Esophagus squamous epithelium (tissue), 5 donors: ENCODE measurements around the gene PLCB4. TPM values are rescaled to one million over a fixed set of nuclear protein-coding genes. Genes with fewer than 3 reads are reported as not detected.

Experiments used
- DNase-seq: peaks from one replicate; lab custom pipeline; 2025; lab: John Stamatoyannopoulos, UW
- H3K27ac ChIP-seq, 4 donors: fragments of 200-600 bp; sonication (generic); one replicate each; pipeline ENCODE4 v1.5.1; 2016 to 2019; ENCODE audit warnings: mild to moderate bottlenecking in 1 of 4
- H3K27me3 ChIP-seq, 4 donors: fragments of 200-600 bp; sonication (generic); 1 replicate in 3 of 4; 2 replicates in 1 of 4; pipeline versions ENCODE4 v1.5.1 to v1.6.0; 2017 to 2021; ENCODE audit warnings: antibody characterized with exemption in 1 of 4
- H3K36me3 ChIP-seq, 3 donors: fragments of 200-600 bp; sonication (generic); one replicate each; pipeline ENCODE4 v1.5.1; 2016 to 2019
- H3K4me1 ChIP-seq, 3 donors: fragments of 200-600 bp; sonication (generic); one replicate each; pipeline ENCODE4 v1.5.1; 2017 to 2019
- H3K4me3 ChIP-seq, 4 donors: fragments of 200-600 bp; sonication (generic); 1 replicate in 3 of 4; 2 replicates in 1 of 4; pipeline ENCODE4 v1.5.1; 2016 to 2019; ENCODE audit warnings: mild to moderate bottlenecking in 2 of 4, moderate library complexity in 1 of 4
- H3K9me3 ChIP-seq, 3 donors: fragments of 200-600 bp; sonication (generic); one replicate each; pipeline ENCODE4 v1.5.1; 2016 to 2019
- CTCF ChIP-seq, 6 experiments: fragments of 450-650 bp in 4 of 6; fragments of 200-600 bp in 2 of 6; sonication (generic) in 2 of 6; IDR thresholded peaks; one replicate each; pipeline ENCODE4 v1.5.1; 2016 to 2019; ENCODE audit warnings: antibody characterized with exemption in 6 of 6, mild to moderate bottlenecking in 4 of 6, moderate library complexity in 4 of 6
- POLR2A ChIP-seq, 4 donors: fragments of 450-650 bp; IDR thresholded peaks; one replicate each; pipeline ENCODE4 v1.6.1; 2017; ENCODE audit warnings: antibody characterized with exemption in 4 of 4, mild to moderate bottlenecking in 4 of 4, moderate library complexity in 3 of 4
- WGBS, 2 donors: methylation state at CpG; one replicate each; pipeline ENCODE4 v1.1.5; 2018; 5-methylcytosine and 5-hydroxymethylcytosine counted together
- intact Hi-C: fragments of 100-400 bp; cut with DNase I; formaldehyde crosslinking; loops from one replicate; pipeline ENCODE4 v1.15.0; 2022
- total RNA-seq, 4 donors: library from RNA; depleted of rRNA; stranded (reverse); fragments of >200 nt; gene quantifications; one replicate each; pipeline ENCODE4 v1.1.0, GENCODE V29; 2016
- donor health status: DM: yes; HTN: yes; CAD: no.

PLCB4 gene
- total RNA-seq, 4 donors from 2014 or later, result 1.1 to 13.7 (median 2.8) TPM

- H3K9me3 ChIP-seq, result no peaks in the 10 kb centered on the region
- no peak for DNase-seq
- intact Hi-C loops, result no loop called here
- H3K36me3 ChIP-seq, result no peaks in the 10 kb centered on the region
- 62 to 76% methylated on average over 3 of the region's 3 CpGs for WGBS, 2 donors
- H3K27ac ChIP-seq, result no peak overlapping the region
- TF ChIP-seq POLR2A (IDR thresholded peaks at IDR 0.05) (no peak), CTCF (IDR thresholded peaks at IDR 0.05) (no peak)
- H3K4me3 ChIP-seq, result no peak overlapping the region
- peaks cover 0 to 7% (median 0%) of the 10 kb centered on the region in 3 donors for H3K4me1 ChIP-seq
- H3K27me3 ChIP-seq, result no peaks in the 10 kb centered on the region
These were observed 73.9 kb downstream of the PLCB4 start for GRCh38 chr20:9142809-9143208.

- H3K27me3 ChIP-seq, result no peaks in the 10 kb centered on the region
- intact Hi-C loops, result no loop called here
- H3K9me3 ChIP-seq, result no peaks in the 10 kb centered on the region
- 47 to 82% methylated on average over 1 of the region's 1 CpG for WGBS, 2 donors
- H3K4me3 ChIP-seq, result no peak overlapping the region
- H3K4me1 ChIP-seq, result peaks cover 0 to 7% (median 0%) of the 10 kb centered on the region in 3 donors
- no peak for DNase-seq
- no peaks in the 10 kb centered on the region for H3K36me3 ChIP-seq
- TF ChIP-seq POLR2A (IDR thresholded peaks at IDR 0.05), result no peak
- TF ChIP-seq CTCF (IDR thresholded peaks at IDR 0.05), result no peak
- H3K27ac ChIP-seq, result peak overlapping the region in 2 of 4 donors; percentile 11 to 34
These were observed 75.0 kb downstream of the PLCB4 start for GRCh38 chr20:9143926-9144325.

- Histone ChIP-seq H3K4me1 (peaks cover 0 to 7% (median 0%) of the 10 kb centered on the region in 3 donors), H3K4me3 (no peak overlapping the region), H3K9me3 (no peaks in the 10 kb centered on the region), H3K27me3 (no peaks in the 10 kb centered on the region), H3K36me3 (no peaks in the 10 kb centered on the region), H3K27ac (no peak overlapping the region)
- intact Hi-C loops, result no loop called here
- no peak for DNase-seq
- TF ChIP-seq POLR2A (IDR thresholded peaks at IDR 0.05) (no peak), CTCF (IDR thresholded peaks at IDR 0.05) (no peak)
- WGBS, 2 donors, result 18 to 46% methylated on average over 2 of the region's 2 CpGs
These were observed 75.8 kb downstream of the PLCB4 start for GRCh38 chr20:9144643-9145042.

- TF ChIP-seq POLR2A (IDR thresholded peaks at IDR 0.05) (no peak), CTCF (IDR thresholded peaks at IDR 0.05) (no peak)
- intact Hi-C loops, result no loop called here
- H3K27ac ChIP-seq, result no peak overlapping the region
These were observed 76.3 kb downstream of the PLCB4 start for GRCh38 chr20:9145142-9145541.

GRCh38 chr20:9146649-9147048 is 77.8 kb downstream of the PLCB4 start:
- intact Hi-C loops, result no loop called here
- Histone ChIP-seq H3K27me3 (no peaks in the 10 kb centered on the region), H3K4me3 (no peak overlapping the region), H3K27ac (no peak overlapping the region), H3K36me3 (no peaks in the 10 kb centered on the region), H3K9me3 (no peaks in the 10 kb centered on the region), H3K4me1 (peaks cover 0 to 7% (median 0%) of the 10 kb centered on the region in 3 donors)
- no peak for DNase-seq
- WGBS, 2 donors, result 71 to 82% methylated on average over 2 of the region's 2 CpGs
- TF ChIP-seq POLR2A (IDR thresholded peaks at IDR 0.05) (no peak), CTCF (IDR thresholded peaks at IDR 0.05) (no peak)

More at GRCh38 chr20:9145142-9145541, 76.3 kb downstream of the PLCB4 start:
- H3K36me3 ChIP-seq, result no peaks in the 10 kb centered on the region
- DNase-seq, result no peak
- peaks cover 0 to 7% (median 0%) of the 10 kb centered on the region in 3 donors for H3K4me1 ChIP-seq
- no peaks in the 10 kb centered on the region for H3K9me3 ChIP-seq
- H3K27me3 ChIP-seq, result no peaks in the 10 kb centered on the region
- no peak overlapping the region for H3K4me3 ChIP-seq
